Measurements from ENCODE around the gene PPT2.
A peak's percentile ranks its signal among the peaks of the same experiment; 100 is the strongest.

The PPT2 gene

DNA sequence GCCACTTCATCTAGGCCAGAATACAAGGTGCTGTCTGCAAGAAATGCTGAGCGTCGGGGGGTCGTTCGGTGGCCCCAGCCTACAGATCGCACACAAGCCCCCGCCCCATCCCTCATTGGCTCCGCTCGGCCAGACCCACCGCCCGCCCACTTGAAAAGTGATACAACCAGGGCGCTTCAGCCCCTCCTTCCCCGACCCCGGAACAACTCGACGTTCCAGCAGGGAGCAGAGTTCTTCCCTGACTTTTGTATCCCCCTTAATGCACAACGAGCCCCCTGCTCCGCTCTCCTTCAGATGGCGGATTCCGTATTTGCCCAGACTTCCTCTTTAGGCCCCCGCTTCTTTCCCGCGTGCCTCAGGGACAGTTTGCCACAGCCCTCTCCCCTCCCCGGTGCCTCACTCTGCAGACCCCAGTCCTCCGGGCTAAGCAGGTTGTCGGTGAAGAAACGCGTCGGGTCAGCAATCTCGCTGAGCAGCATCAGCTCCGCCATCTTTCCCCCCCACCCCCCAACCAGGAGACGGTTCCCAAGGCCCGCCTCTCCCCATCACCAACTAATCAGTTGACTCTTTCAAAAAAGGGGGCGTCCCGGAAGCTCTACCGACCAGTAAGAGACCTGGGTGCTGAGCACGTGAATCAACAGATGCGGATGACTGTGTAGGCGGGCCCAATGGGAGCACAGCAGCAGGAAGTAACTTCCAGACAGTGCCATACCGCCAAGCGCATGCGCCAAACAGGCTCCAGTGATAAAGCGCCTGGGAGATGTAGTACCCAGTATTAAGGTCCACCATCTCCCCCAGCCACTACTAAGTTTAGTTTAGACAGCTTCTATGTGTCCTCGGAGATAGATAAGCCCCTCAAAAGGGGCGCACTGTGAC, 26.0 kb upstream of the PPT2 start, which contains the start of gene ATF6B:
TSS of gene ATF6B (minus strand) at position 530 of the 876 bp plus-strand sequence. CDS start at position 491, 39 bp downstream.
- peak within 1 kb of the TSS; percentile 80 for H3K27ac ChIP-seq
- TF ChIP-seq, protein P1, sequence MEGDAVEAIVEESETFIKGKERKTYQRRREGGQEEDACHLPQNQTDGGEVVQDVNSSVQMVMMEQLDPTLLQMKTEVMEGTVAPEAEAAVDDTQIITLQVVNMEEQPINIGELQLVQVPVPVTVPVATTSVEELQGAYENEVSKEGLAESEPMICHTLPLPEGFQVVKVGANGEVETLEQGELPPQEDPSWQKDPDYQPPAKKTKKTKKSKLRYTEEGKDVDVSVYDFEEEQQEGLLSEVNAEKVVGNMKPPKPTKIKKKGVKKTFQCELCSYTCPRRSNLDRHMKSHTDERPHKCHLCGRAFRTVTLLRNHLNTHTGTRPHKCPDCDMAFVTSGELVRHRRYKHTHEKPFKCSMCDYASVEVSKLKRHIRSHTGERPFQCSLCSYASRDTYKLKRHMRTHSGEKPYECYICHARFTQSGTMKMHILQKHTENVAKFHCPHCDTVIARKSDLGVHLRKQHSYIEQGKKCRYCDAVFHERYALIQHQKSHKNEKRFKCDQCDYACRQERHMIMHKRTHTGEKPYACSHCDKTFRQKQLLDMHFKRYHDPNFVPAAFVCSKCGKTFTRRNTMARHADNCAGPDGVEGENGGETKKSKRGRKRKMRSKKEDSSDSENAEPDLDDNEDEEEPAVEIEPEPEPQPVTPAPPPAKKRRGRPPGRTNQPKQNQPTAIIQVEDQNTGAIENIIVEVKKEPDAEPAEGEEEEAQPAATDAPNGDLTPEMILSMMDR (conservative IDR thresholded peaks at IDR 0.05): no peak

DNA sequence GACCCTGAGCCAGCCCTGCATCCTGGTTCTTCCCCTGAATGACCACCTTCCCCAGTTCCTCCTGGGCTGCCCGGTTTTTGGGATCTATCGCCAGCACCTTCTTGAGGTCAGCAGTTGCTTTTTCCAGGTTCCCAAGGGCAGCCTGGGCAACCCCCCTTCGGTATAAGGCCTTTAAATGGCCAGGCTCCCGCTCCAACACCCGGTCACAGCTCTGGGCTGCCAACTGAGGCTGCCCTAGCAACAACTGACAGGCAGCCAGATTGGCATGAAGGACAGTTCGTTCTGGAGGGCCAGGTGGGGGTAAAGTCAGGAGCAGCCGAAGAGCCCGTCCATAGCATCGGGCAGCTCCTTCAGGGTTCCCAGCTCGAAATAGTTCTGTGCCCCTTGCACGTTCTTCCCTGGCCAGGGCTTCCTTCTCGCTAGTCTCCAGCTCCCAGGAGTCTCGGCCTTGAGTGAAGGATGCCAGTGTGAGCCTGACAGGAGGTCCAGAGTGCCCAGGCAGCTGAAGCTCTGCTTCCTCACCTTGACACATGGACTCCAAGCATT, 25.1 kb upstream of the PPT2 start:
- H3K27ac ChIP-seq: peak overlapping the region; percentile 80
- TF ChIP-seq, protein P1 (conservative IDR thresholded peaks at IDR 0.05): no peak

DNA sequence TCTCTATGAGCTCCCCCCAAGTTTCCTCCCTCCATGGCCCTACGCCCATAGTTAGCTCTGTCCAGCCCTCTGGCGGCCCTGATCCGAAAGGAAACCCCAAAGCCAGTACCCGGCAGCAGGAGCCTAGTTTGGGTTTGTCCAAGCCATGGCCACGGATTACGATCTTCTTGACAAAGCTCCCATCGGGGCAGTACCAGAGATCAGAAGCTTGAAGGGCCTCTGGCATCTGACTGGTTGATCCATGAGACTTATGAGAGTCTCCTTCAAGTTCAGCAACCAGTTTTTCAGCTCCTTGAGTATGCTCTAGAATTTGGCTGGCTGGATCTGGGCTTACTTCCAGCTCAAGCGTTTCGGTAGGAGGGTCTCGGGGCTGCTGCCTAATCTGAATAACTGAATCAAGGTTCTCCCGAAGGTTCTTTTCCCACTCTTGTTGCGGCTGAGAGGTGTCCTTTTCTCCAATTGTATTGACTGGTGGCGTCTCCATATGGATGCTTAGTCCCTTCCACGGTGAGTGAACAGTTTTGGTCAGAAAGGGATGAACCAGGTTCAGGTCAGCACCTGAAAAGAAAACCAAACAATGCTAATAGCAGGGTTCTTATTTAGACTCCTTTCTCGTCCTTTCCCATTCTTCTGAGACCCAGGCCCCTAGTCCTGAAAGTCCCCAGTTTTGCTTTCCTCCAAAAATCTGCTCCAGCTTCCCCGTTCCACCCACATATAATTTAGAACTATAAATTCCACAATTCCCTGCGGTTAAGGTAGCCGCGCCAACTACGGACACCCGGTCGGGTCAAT, 24.4 kb upstream of the PPT2 start:
- TF ChIP-seq, protein P1 (conservative IDR thresholded peaks at IDR 0.05): no peak
- H3K27ac ChIP-seq: peak overlapping the region; percentile 80

DNA sequence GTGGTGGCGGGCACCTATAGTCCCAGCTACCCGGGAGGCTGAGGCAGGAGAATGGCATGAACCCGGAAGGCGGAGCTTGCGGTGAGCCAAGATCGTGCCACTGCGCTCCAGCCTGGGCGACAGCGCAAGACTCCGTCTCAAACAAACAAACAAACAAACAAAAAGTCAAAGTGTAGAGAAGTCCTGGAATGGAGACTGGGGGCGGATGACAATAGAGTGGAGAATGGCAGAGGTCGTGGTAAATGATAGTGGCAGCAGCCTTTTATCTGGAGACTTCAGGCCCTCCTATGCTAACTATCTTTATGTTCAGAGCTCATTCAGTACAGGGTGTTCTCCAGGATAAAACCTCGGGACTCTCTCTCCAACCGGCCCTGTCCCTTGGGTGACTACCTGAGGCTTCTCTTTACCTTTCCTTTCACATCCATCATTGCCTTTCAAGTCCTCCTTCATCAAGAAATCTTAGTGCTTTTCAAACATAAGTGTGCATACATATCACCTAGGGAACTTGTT, 22.4 kb upstream of the PPT2 start:
- TF ChIP-seq, protein P1 (conservative IDR thresholded peaks at IDR 0.05): no peak
- H3K27ac ChIP-seq: no peak overlapping the region

DNA sequence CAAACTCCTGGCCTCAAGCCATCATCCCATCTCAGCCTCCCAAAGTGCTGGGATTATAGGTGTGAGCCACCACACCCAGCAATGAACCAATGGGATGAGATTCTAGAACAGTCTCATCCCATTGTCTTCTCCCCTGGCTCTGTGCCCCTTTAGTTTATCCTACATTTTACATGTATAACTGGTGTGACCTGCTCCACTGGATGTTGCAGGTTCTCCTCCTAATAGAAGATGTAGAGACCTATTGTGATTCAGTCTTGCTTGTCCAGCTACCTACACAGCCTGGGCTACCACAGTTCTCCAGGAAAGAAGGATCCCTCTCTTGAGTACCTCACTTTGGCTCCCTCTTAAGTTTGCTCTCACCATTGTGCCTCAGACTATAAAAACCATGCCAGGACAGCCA, 21.8 kb upstream of the PPT2 start:
- TF ChIP-seq, protein P1 (conservative IDR thresholded peaks at IDR 0.05): no peak
- no peak overlapping the region for H3K27ac ChIP-seq

DNA sequence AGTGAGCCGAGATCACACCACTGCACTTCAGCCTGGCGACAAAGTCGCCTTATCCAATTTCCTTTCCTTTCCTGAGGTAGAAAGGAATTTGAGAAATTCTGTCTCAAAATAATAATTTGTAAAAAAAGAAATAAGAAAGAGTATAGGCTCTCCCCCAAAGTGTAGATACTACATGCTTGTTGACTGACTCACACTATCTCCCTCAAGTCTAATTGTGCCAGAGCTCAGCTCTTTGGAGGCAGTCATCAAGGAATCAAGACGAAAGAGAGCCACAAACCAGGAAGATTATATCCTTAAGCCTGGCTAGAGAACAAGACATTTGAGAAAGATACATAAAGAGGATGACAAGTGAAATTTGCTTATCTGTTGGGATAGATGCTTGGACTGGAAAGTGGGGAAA, 20.2 kb upstream of the PPT2 start:
- H3K27ac ChIP-seq: no peak overlapping the region
- TF ChIP-seq, protein P1 (conservative IDR thresholded peaks at IDR 0.05): no peak

DNA sequence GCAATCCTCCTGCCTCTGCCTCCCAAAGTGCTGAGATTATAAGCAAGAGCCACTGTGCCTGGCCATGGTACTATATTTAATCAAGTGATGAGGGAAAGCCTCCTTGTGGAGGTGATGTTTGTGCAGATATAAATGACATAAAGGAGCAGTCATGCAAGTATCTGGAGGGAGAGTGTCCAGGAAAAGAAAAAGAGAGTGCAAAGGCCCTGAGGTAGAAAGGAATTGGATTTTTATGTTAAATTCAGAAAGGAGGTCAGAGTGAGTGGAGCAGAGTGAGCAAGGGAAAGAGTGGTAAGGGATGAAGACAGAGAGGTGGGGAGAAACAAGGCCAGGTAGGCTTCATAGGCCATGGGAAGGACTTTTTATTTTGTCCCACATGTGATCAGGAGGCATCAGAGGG, 16.5 kb upstream of the PPT2 start:
- TF ChIP-seq, protein P1 (conservative IDR thresholded peaks at IDR 0.05): no peak
- no peak overlapping the region for H3K27ac ChIP-seq

Measured in VCaP (cell line).